Measurements from ENCODE around the gene PPP2R5C. TPM values are rescaled to one million over a fixed set of nuclear protein-coding genes. Genes with fewer than 3 reads are reported as not detected.

The PPP2R5C gene
- total and polyA plus RNA-seq, 2 of the 8 experiments (the other 6 are each of a cell fraction or from before 2014, with no cell fraction given): 49.6 to 95.9 TPM

GRCh38 chr14:101893759-101894158 is 132.2 kb downstream of the PPP2R5C start:
- H3K79me2 ChIP-seq (ENCODE audit: control insufficient read depth in 1 of 2, insufficient read depth in 2 of 2, low read length in 2 of 2): no peaks in the 10 kb centered on the region
- no peak overlapping the region for H4K8ac ChIP-seq (ENCODE audit: extremely low read depth, insufficient read depth, low read length)
- no peaks in the 10 kb centered on the region for H3K4me1 ChIP-seq (replicated peaks in 1 of 4; ENCODE audit: control insufficient read depth in 3 of 4, insufficient read depth in 4 of 4, low read length in 3 of 4)
- H3K79me1 ChIP-seq (ENCODE audit: low read depth, low read length): no peaks in the 10 kb centered on the region
- POLR2A ChIA-PET (ENCODE audit: partially characterized antibody): interaction anchor here (0.6 kb wide), 1 partner anchor 72 kb away, joined by 3 read pairs; no protein-coding TSS in a partner anchor
- H2AK5ac ChIP-seq (ENCODE audit: low read depth, low read length): no peak overlapping the region
- CTCF ChIA-PET (ENCODE audit: partially characterized antibody): interaction anchor here (0.8 kb wide), 1 partner anchor 123 kb away, joined by 3 read pairs; no protein-coding TSS in a partner anchor
- H3K23ac ChIP-seq (ENCODE audit: insufficient read length): no peak overlapping the region
- H4K91ac ChIP-seq (replicated peaks; ENCODE audit: insufficient read length, low read length): no peak overlapping the region
- H2BK15ac ChIP-seq (ENCODE audit: low read length): no peak overlapping the region
- H3K36me3 ChIP-seq (ENCODE audit: control insufficient read depth in 2 of 4, insufficient read depth in 4 of 4, low read length in 3 of 4): peaks cover 3 to 28% (median 6%) of the 10 kb centered on the region in 4 experiments; a peak in 4 of 8 replicates
- H3K27ac ChIP-seq (ENCODE audit: low read depth, low read length): no peak overlapping the region
- no peak overlapping the region for H3K4ac ChIP-seq (replicated peaks; ENCODE audit: insufficient read length, low read depth, low read length)
- no peak overlapping the region for H3K56ac ChIP-seq (replicated peaks; ENCODE audit: insufficient read length, low read depth, low read length)
- no peak overlapping the region for H3K4me3 ChIP-seq (ENCODE audit: extremely low read depth in 1 of 4, insufficient read depth in 2 of 4, low read depth in 3 of 4, low read length in 4 of 4)
- H3K27me3 ChIP-seq (replicated peaks in 1 of 4; ENCODE audit: control insufficient read depth in 3 of 4, extremely low read depth in 1 of 4, insufficient read depth in 3 of 4, low read length in 3 of 4): no peaks in the 10 kb centered on the region
- H2BK12ac ChIP-seq (ENCODE audit: low read depth, low read length): no peak overlapping the region
- H2BK20ac ChIP-seq (ENCODE audit: low read length): no peak overlapping the region
- WGBS, 2 experiments (ENCODE audit: extremely low coverage in 1 of 2, insufficient coverage in 1 of 2, insufficient read length in 1 of 2, insufficient replicate concordance in 2 of 2, low coverage in 1 of 2, low lambda C conversion rate in 2 of 2, missing lambda C conversion rate in 1 of 2): 81% methylated on average over 3 of the region's 3 CpGs; no CpG with 5 or more reads in 1 of the 2 experiments
- H4K20me1 ChIP-seq (replicated peaks in 1 of 2; ENCODE audit: control insufficient read depth in 1 of 2, insufficient read depth in 2 of 2, low read length in 2 of 2): no peaks in the 10 kb centered on the region
- H2BK120ac ChIP-seq (replicated peaks; ENCODE audit: low read depth, low read length): no peak overlapping the region
- no peak overlapping the region for H3K9ac ChIP-seq (replicated peaks in 1 of 4; ENCODE audit: extremely low read depth in 1 of 4, low read depth in 3 of 4, low read length in 3 of 4)
- H3K23me2 ChIP-seq (ENCODE audit: low read depth, low read length): no peaks in the 10 kb centered on the region
- H3K9me3 ChIP-seq (ENCODE audit: insufficient read depth in 2 of 2, low read depth in 1 of 2, low read length in 1 of 2): no peaks in the 10 kb centered on the region
- H3K18ac ChIP-seq (ENCODE audit: extremely low read depth, low read length): no peak overlapping the region
- H3K4me2 ChIP-seq (ENCODE audit: insufficient read depth in 1 of 2, low read depth in 2 of 2, low read length in 2 of 2): no peak overlapping the region
- no peak for FAIRE-seq
- no peak overlapping the region for H2AFZ ChIP-seq (ENCODE audit: low read length)
- H4K5ac ChIP-seq (ENCODE audit: insufficient read length, low read depth, low read length): no peak overlapping the region
- no peak overlapping the region for H3K14ac ChIP-seq (ENCODE audit: insufficient read length)
- H2BK5ac ChIP-seq (ENCODE audit: low read depth, low read length): no peak overlapping the region
- no peak for DNase-seq (ENCODE audit: low read depth in 1 of 2, low spot score in 2 of 2)
- TF ChIP-seq CHD2 (IDR thresholded peaks at IDR 0.05; ENCODE audit: low read length): no peak
- TF ChIP-seq SIX5 (IDR thresholded peaks at IDR 0.05; ENCODE audit: low read depth, low read length): no peak
- TF ChIP-seq POU5F1 (IDR thresholded peaks at IDR 0.05; ENCODE audit: low read depth, low read length): no peak
- TF ChIP-seq ATF3 (IDR thresholded peaks at IDR 0.05; ENCODE audit: insufficient read depth, low read depth, low read length): no peak
- TF ChIP-seq PHF8 (conservative IDR thresholded peaks at IDR 0.05; ENCODE audit: low read depth, low read length): no peak
- no peak for TF ChIP-seq YY1 (IDR thresholded peaks at IDR 0.05; ENCODE audit: low read depth, low read length)
- TF ChIP-seq TBP (IDR thresholded peaks at IDR 0.05; ENCODE audit: low read depth, low read length): no peak
- TF ChIP-seq JUN (IDR thresholded peaks at IDR 0.05; ENCODE audit: low read depth, low read length): no peak
- no peak for TF ChIP-seq KDM1A (IDR thresholded peaks at IDR 0.05; ENCODE audit: borderline replicate concordance, low read length)
- TF ChIP-seq SP1 (IDR thresholded peaks at IDR 0.05; ENCODE audit: low read depth, low read length): no peak
- TF ChIP-seq POLR2AphosphoS5 (IDR thresholded peaks at IDR 0.05; ENCODE audit: low read depth, low read length): no peak
- no peak for TF ChIP-seq SIRT6 (IDR thresholded peaks at IDR 0.05; ENCODE audit: low read length)
- no peak for TF ChIP-seq HDAC2 (IDR thresholded peaks at IDR 0.05; ENCODE audit: borderline replicate concordance in 1 of 2, low read depth in 2 of 2, low read length in 2 of 2)
- TF ChIP-seq RBBP5 (IDR thresholded peaks at IDR 0.05; ENCODE audit: borderline replicate concordance, low read depth, low read length): no peak
- TF ChIP-seq FOSL1 (IDR thresholded peaks at IDR 0.05; ENCODE audit: insufficient read depth, low read depth, low read length): no peak
- TF ChIP-seq POLR2A (IDR thresholded peaks at IDR 0.05; ENCODE audit: control extremely low read depth in 1 of 2, low read depth in 2 of 2, low read length in 2 of 2): no peak
